Measurements from ENCODE around the gene DCTD.

DNA sequence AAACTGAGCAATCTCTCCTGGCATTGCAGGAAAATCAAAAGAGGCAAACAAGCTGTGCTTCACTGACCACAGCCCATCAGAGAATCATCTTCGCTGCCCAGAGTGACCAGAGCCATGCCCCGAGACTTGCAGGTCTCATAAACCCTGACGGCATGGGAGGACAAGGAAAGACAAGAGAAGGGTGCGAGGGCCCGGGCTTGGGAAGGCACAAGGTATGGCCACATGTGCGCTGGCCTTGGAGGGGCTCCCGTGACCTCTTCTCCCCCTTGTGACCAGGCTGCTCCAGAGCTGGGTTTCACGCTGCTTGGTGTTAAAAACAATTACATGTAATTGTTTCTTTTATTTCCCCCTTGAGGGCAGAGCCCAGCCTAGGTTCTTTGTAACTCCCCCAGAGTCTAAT is 20.8 kb downstream of the DCTD start:
- TF ChIP-seq ZNF660 (CRISPR knock-in tag; IDR thresholded peaks at IDR 0.05; ENCODE audit: borderline replicate concordance, low read depth) (no peak), EZH2 (conservative IDR thresholded peaks at IDR 0.05; ENCODE audit: low read depth, low read length) (no peak), CC2D1A (CRISPR knock-in tag; IDR thresholded peaks at IDR 0.05) (no peak), MTA1 (CRISPR knock-in tag; IDR thresholded peaks at IDR 0.05; ENCODE audit: borderline replicate concordance) (no peak), CBFB (CRISPR knock-in tag; IDR thresholded peaks at IDR 0.05) (no peak)

Data from HepG2 (cell line).